Glutamatergic neuron (in vitro differentiated cells): Measurements from ENCODE around the gene RBPMS2. TPM values are rescaled to one million over a fixed set of nuclear protein-coding genes. Genes with fewer than 3 reads are reported as not detected.

ENCODE experiments used
- DNase-seq: peaks from one replicate; pipeline ENCODE4 v3.0.0; 2022
- H3K27ac Mint-ChIP-seq: one replicate; pipeline ENCODE4 v1.8.0; 2020; ENCODE audit warnings: mild to moderate bottlenecking, mixed read lengths, inconsistent platforms; ENCODE audit not compliant: unreplicated experiment
- H3K27me3 Mint-ChIP-seq: one replicate; pipeline ENCODE4 v1.8.0; 2020; ENCODE audit warnings: mild to moderate bottlenecking, moderate library complexity, mixed read lengths, inconsistent platforms; ENCODE audit not compliant: unreplicated experiment
- H3K36me3 Mint-ChIP-seq: one replicate; pipeline ENCODE4 v1.8.0; 2020; ENCODE audit warnings: mild to moderate bottlenecking, mixed read lengths, inconsistent platforms; ENCODE audit not compliant: unreplicated experiment
- H3K4me1 Mint-ChIP-seq: one replicate; pipeline ENCODE4 v1.8.0; 2020; ENCODE audit warnings: mild to moderate bottlenecking, low read depth, mixed read lengths, inconsistent platforms; ENCODE audit not compliant: unreplicated experiment
- H3K4me3 Mint-ChIP-seq: one replicate; pipeline ENCODE4 v1.8.0; 2020; ENCODE audit warnings: mild to moderate bottlenecking, mixed read lengths, inconsistent platforms; ENCODE audit not compliant: unreplicated experiment
- H3K9me3 Mint-ChIP-seq: one replicate; pipeline ENCODE4 v1.8.0; 2020; ENCODE audit warnings: mild to moderate bottlenecking, moderate library complexity, mixed read lengths, inconsistent platforms; ENCODE audit not compliant: unreplicated experiment
- total RNA-seq: library from RNA; stranded (reverse); fragmentation: NEBNext Ultra II Directional; extraction: Animal tissue kit (Norgen Biotek cat#: 25700); gene quantifications from one replicate; pipeline ENCODE4 v1.2.1, GENCODE V29; 2021; ENCODE audit not compliant: unreplicated experiment
- TF ChIP-seq, protein P1 (sequence below): fragments of 200-600 bp; sonication (generic); IDR thresholded peaks from one replicate; pipeline ENCODE4 v1.5.0; 2021; ENCODE audit not compliant: partially characterized antibody, unreplicated experiment

The RBPMS2 gene
- total RNA-seq, 1 donor from 2014 or later, result 2.0 TPM

DNA sequence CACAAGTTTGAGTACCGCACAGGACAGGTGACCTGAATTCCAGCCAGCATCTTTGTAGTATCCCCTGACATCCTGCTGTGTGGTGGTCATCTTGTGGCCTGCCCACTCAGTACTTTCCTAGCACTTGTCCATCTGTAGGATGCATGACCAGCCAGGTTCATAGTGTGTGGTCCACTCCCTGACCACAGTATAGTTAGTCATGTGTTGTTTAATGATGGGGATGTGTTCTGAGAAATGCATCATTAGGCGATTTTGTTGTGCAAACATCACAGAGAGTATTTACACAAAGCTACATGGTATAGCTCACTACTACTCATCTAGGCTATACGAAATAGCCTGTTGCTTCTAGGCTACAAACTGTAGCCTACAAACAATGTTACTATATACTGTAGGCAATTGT, 16.9 kb upstream of the RBPMS2 start:
- H3K9me3 Mint-ChIP-seq, result no peaks in the 10 kb centered on the region
- no peak overlapping the region for H3K4me3 Mint-ChIP-seq
- H3K36me3 Mint-ChIP-seq, result no peaks in the 10 kb centered on the region
- no peaks in the 10 kb centered on the region for H3K4me1 Mint-ChIP-seq
- DNase-seq, result no peak
- TF ChIP-seq, protein P1, sequence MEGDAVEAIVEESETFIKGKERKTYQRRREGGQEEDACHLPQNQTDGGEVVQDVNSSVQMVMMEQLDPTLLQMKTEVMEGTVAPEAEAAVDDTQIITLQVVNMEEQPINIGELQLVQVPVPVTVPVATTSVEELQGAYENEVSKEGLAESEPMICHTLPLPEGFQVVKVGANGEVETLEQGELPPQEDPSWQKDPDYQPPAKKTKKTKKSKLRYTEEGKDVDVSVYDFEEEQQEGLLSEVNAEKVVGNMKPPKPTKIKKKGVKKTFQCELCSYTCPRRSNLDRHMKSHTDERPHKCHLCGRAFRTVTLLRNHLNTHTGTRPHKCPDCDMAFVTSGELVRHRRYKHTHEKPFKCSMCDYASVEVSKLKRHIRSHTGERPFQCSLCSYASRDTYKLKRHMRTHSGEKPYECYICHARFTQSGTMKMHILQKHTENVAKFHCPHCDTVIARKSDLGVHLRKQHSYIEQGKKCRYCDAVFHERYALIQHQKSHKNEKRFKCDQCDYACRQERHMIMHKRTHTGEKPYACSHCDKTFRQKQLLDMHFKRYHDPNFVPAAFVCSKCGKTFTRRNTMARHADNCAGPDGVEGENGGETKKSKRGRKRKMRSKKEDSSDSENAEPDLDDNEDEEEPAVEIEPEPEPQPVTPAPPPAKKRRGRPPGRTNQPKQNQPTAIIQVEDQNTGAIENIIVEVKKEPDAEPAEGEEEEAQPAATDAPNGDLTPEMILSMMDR, result no peak
- no peaks in the 10 kb centered on the region for H3K27me3 Mint-ChIP-seq
- H3K27ac Mint-ChIP-seq, result no peak overlapping the region

- H3K27me3 Mint-ChIP-seq, result no peaks in the 10 kb centered on the region
- H3K36me3 Mint-ChIP-seq, result no peaks in the 10 kb centered on the region
- H3K9me3 Mint-ChIP-seq, result no peaks in the 10 kb centered on the region
- DNase-seq, result no peak
- H3K4me1 Mint-ChIP-seq, result no peaks in the 10 kb centered on the region
- H3K27ac Mint-ChIP-seq, result no peak overlapping the region
- no peak overlapping the region for H3K4me3 Mint-ChIP-seq
- TF ChIP-seq, protein P1, result no peak
Measured at GRCh38 chr15:64791401-64791800, 16.0 kb upstream of the RBPMS2 start.

DNA sequence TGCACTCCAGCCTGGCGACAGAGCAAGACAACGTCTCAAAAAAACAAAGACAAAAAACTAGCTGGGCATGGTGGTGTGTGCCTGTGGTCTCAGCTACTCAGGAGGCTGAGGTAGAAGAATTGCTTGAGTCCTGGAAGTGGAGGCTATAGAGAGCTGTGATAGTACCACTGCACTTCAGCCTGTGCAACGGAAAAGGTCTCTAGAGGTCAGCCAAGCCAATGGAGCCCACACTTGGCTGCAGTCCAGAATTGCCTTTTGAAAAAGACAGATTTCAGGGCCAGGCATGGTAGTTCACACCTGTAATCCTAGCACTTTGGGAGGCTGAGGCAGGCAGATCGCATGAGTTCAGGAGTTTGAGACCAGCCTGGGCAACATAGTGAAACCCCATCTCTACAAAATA, 8.4 kb upstream of the RBPMS2 start:
- Mint-ChIP-seq H3K27me3 (no peaks in the 10 kb centered on the region), H3K36me3 (no peaks in the 10 kb centered on the region), H3K9me3 (no peaks in the 10 kb centered on the region)

DNA sequence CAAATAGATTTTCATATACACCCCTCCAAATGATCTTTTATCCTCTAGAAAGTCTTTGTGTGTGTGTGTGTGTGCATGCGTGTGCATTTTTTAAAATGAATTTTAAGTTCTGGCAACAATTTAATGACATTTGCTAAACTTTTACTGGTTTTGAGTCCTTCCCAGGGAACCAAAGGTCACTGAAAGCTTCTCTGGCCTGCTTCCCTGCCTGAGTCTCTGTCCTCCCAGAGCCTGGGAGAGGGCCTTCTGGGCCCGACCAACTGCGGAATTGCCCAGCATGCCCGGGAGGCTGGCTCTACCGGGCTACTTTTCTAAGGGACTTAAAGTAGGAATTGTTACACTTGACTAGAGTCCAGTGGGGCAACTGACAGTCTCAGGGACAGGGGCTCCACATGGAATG, 7.4 kb upstream of the RBPMS2 start:
- no peak overlapping the region for H3K27ac Mint-ChIP-seq

More for the DNA sequence above, 8.4 kb upstream of the RBPMS2 start:
- Mint-ChIP-seq H3K4me1 (no peaks in the 10 kb centered on the region), H3K4me3 (no peak overlapping the region), H3K27ac (no peak overlapping the region)
- TF ChIP-seq, protein P1, result no peak
- no peak for DNase-seq

GRCh38 chr15:64781299-64781698, 5.9 kb upstream of the RBPMS2 start:
- H3K27ac Mint-ChIP-seq, result no peak overlapping the region
- DNase-seq, result no peak
- no peaks in the 10 kb centered on the region for H3K4me1 Mint-ChIP-seq
- H3K9me3 Mint-ChIP-seq, result no peaks in the 10 kb centered on the region
- peaks cover 7% of the 10 kb centered on the region for H3K27me3 Mint-ChIP-seq
- H3K36me3 Mint-ChIP-seq, result no peaks in the 10 kb centered on the region
- H3K4me3 Mint-ChIP-seq, result no peak overlapping the region
- TF ChIP-seq, protein P1, result no peak

More for the DNA sequence above, 7.4 kb upstream of the RBPMS2 start:
- no peak for DNase-seq
- no peaks in the 10 kb centered on the region for H3K27me3 Mint-ChIP-seq
- H3K9me3 Mint-ChIP-seq, result no peaks in the 10 kb centered on the region
- TF ChIP-seq, protein P1, result no peak
- no peak overlapping the region for H3K4me3 Mint-ChIP-seq
- no peaks in the 10 kb centered on the region for H3K4me1 Mint-ChIP-seq
- H3K36me3 Mint-ChIP-seq, result no peaks in the 10 kb centered on the region
